GM12874 (cell line): ENCODE measurements around the gene NFIX.

ENCODE experiments used
- CTCF ChIP-seq: IDR thresholded peaks from 2 replicates; pipeline ENCODE4 v1.5.1; 2011; ENCODE audit warnings: low read depth, mild to moderate bottlenecking, control low read depth, low read length, moderate library complexity; ENCODE audit not compliant: insufficient read depth

NFIX gene

DNA sequence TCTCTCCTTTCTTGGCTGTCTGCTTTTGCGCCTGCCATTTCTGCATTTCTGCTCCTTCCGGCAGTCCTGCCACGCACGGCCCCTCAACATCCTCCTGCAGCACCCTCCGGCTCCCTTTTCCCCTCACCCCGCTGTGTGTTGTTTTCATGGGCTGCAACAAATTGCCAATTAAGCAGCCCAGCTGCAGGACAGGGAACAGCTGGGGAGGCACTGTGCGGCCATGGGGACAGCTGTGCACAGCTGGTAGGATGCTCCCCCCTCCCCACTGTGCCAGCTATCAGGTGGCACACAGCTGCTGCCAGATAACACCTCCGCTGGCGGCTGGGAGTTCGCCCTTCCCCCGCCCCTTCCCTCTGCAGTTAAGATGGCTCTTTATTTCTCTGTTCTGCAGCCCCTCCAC is 82.0 kb downstream of the NFIX start:
- no peak for TF ChIP-seq CTCF

DNA sequence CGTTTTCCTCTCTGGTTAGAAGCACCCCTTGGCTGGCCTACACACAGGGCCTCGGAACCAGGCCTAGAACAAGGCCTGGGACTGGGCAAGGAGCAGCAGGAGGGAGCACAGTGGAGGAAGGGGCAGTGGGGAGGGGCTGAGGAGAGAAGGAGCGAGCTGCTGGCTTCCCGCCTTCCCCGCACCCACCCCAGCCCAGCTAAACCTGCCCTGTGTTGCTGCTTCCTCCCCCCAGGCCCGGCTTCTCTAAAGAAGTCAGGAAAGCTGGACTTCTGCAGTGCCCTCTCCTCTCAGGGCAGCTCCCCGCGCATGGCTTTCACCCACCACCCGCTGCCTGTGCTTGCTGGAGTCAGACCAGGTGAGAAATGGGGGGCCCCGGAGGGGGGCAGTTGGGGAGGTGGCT is 83.1 kb downstream of the NFIX start:
- no peak for TF ChIP-seq CTCF

- TF ChIP-seq CTCF: no peak
Measured at GRCh38 chr19:13078897-13079541, 83.7 kb downstream of the NFIX start.

DNA sequence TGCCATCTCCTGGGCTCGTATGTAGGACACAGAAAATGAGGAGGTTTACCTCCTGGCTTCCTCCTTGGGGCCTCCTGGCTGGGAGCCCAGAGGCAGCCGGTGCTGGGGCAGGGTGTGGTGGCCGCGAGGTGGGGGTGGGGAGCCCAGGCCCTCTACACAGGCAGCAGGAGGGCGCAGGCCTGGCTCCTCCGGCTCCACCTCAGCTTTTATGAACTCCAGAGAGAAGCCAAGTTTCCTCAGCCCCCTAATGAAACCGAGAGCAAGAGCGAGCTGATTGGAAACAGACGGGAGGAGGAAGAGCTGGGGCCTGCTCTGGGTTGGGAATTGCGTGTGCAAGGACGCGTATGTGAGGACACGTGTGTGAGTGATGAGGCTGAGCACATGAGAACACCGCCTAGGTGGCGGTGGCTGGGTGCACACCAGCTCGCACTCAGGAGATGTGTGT is 84.3 kb downstream of the NFIX start:
- no peak for TF ChIP-seq CTCF

DNA sequence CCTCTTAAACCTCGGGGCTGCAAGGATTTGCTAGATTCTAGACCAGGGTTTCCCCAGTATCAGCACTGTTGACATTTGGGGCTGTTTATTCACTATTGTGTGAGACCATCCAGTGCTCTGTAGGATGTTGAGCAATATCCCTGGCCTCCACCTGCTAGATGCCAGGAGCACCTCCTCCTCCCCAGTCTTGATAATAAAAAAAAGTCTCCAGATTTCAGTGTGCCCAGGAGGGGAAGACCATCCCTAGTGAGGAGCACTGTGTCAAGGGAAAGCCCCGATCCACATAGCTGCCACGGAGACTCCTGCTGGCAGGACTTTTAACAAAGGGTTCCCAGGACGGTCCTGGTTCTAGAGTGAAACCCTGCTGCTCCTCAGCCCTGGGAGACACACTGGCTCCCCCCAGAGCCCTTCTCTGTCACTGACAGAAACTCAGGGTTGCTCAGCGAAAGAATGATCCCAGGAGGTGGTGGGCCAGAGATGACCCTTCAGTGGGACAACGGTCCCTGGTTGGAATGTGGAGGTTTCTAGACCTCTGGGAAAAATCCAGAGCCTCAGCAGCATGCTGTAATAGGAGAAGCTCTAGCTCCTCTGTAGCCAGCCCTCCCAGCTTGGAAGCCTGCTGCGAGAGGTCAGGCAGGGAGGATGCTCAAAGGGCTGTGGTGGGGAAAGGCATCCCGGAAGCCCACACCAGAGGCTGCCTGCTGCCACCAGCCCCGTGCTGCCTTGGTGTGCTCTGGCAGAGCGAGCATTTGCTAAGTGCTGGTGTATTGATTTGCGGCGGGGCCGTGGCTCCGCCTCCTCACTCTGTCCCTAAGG is 87.1 kb downstream of the NFIX start:
- 0 out of 2 replicates have a peak, but pooled peaks have one; percentile 9 for TF ChIP-seq CTCF

- no peak for TF ChIP-seq CTCF
Measured at GRCh38 chr19:13083008-13083404, 87.7 kb downstream of the NFIX start.

DNA sequence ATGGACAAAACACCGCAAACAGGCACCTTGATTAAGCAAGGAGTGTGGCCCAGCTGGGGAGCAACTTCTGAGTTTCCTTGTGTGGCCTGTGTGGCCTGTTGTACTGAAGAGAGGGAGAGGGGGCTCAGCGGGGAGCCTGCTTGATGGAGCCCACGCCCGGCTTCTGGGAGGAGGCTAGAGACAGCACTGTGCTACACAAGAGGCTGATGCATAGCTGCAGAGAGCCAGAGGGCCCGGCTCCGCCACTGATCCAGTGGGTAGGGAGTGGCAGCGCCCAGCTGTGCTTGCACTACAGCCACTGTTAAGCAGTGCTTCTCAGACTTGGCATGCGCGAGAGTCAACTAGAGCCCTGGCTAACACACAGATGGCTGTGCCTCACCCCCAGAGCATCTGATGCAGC is 88.4 kb downstream of the NFIX start:
- TF ChIP-seq CTCF: no peak
